ENCODE results near the gene HECA. TPM values are rescaled to one million over a fixed set of nuclear protein-coding genes. Genes with fewer than 3 reads are reported as not detected.
A peak's percentile ranks its signal among the peaks of the same experiment; 100 is the strongest.
"Not testable (repeated sequence)": the region's sequence is repeated elsewhere in the genome, so short reads cannot be mapped to it uniquely, and the experiment has no call there.

The HECA gene
- total and polyA plus RNA-seq, 5 experiments from 2014 or later = 4.6 to 159 (median 8.5) TPM

- Mint-ChIP-seq H3K27me3 (no peaks in the 10 kb centered on the region), H3K4me1 (peaks cover 59 to 90% (median 88%) of the 10 kb centered on the region in 4 donors), H3K36me3 (peaks cover 0 to 19% (median under 1%) of the 10 kb centered on the region in 3 donors), H3K4me3 (peak overlapping the region; percentile 54 to 89 (median 73)), H3K27ac (peak overlapping the region; percentile 66 to 92 (median 80)), H3K9me3 (no peaks in the 10 kb centered on the region)
- POLR2A ChIA-PET = interaction anchor here (0.6 to 1.8 kb wide), 4 partner anchors 10 to 15 kb away, joined by 3 to 8 read pairs (median 6); no protein-coding TSS in a partner anchor
- ATAC-seq = peak in 1 of 2 donors; percentile 2
- DNase-seq = no peak
Measured at GRCh38 chr6:139151425-139152087, 16.7 kb downstream of the HECA start.

- Mint-ChIP-seq H3K27me3 (no peaks in the 10 kb centered on the region), H3K9me3 (no peaks in the 10 kb centered on the region), H3K36me3 (peaks cover 0 to 21% (median 4%) of the 10 kb centered on the region in 3 donors), H3K27ac (peak overlapping the region; percentile 40 to 92 (median 78)), H3K4me3 (peak overlapping the region; percentile 54 to 89 (median 73)), H3K4me1 (peaks cover 59 to 90% (median 88%) of the 10 kb centered on the region in 4 donors)
- ATAC-seq (peak; percentile 20 to 59), DNase-seq (no peak)
- POLR2A ChIA-PET = interaction anchor here (0.5 to 1.8 kb wide), 5 partner anchors 9 to 40 kb away, joined by 3 to 8 read pairs (median 3); no protein-coding TSS in a partner anchor
Measured at GRCh38 chr6:139152088-139152891, 17.4 kb downstream of the HECA start.

GRCh38 chr6:139152892-139153271 is 18.0 kb downstream of the HECA start:
- Mint-ChIP-seq H3K4me3 (peak overlapping the region in 9 of 10 donors; percentile 12 to 89 (median 70)), H3K9me3 (no peaks in the 10 kb centered on the region), H3K27ac (peak overlapping the region in 8 of 10 donors; percentile 13 to 92 (median 74)), H3K27me3 (no peaks in the 10 kb centered on the region), H3K4me1 (peaks cover 61 to 90% (median 88%) of the 10 kb centered on the region in 4 donors), H3K36me3 (peaks cover 0 to 27% (median 9%) of the 10 kb centered on the region in 3 donors)
- ATAC-seq (no peak), DNase-seq (no peak)
- POLR2A ChIA-PET = interaction anchor here (0.8 to 1.8 kb wide), 4 partner anchors 10 to 16 kb away, joined by 3 to 8 read pairs (median 4); no protein-coding TSS in a partner anchor

- DNase-seq = no peak
- ATAC-seq = no peak
- H3K4me3 Mint-ChIP-seq = peak overlapping the region in 8 of 10 donors; percentile 1 to 70 (median 30)
Measured at GRCh38 chr6:139153855-139154254, 19.0 kb downstream of the HECA start.

GRCh38 chr6:139154881-139155547 is 20.1 kb downstream of the HECA start:
- ATAC-seq (peak in 1 of 2 donors; percentile 29), DNase-seq (no peak)
- Mint-ChIP-seq H3K27me3 (no peaks in the 10 kb centered on the region), H3K4me3 (peak overlapping the region in 7 of 10 donors; percentile 20 to 62 (median 34)), H3K9me3 (no peaks in the 10 kb centered on the region), H3K4me1 (peaks cover 50 to 85% (median 83%) of the 10 kb centered on the region in 4 donors), H3K36me3 (peaks cover 0 to 34% (median 15%) of the 10 kb centered on the region in 3 donors), H3K27ac (peak overlapping the region in 8 of 10 donors; percentile 12 to 81 (median 70))
- POLR2A ChIA-PET = interaction anchor here (0.5 to 3.1 kb wide), 6 partner anchors 9 to 219 kb away, joined by 4 to 26 read pairs (median 5); partner anchors contain the start of genes CITED2 and HECA

More at GRCh38 chr6:139153855-139154254, 19.0 kb downstream of the HECA start:
- POLR2A ChIA-PET = interaction anchor here (1.2 to 3.1 kb wide), 4 partner anchors 14 to 221 kb away, joined by 4 to 26 read pairs (median 6); partner anchors contain the start of genes CITED2 and HECA
- peak overlapping the region in 8 of 10 donors; percentile 0 to 86 (median 66) for H3K27ac Mint-ChIP-seq
- H3K9me3 Mint-ChIP-seq = no peaks in the 10 kb centered on the region
- peaks cover 55 to 86% (median 84%) of the 10 kb centered on the region in 4 donors for H3K4me1 Mint-ChIP-seq
- H3K36me3 Mint-ChIP-seq = peaks cover 0 to 31% (median 11%) of the 10 kb centered on the region in 3 donors
- H3K27me3 Mint-ChIP-seq = no peaks in the 10 kb centered on the region

GRCh38 chr6:139156102-139156501 is 21.2 kb downstream of the HECA start:
- Mint-ChIP-seq H3K4me1 (peaks cover 49 to 88% (median 84%) of the 10 kb centered on the region in 4 donors), H3K4me3 (peak overlapping the region in 9 of 10 donors; percentile 22 to 80 (median 61)), H3K9me3 (no peaks in the 10 kb centered on the region), H3K36me3 (peaks cover 0 to 34% (median 15%) of the 10 kb centered on the region in 3 donors), H3K27me3 (no peaks in the 10 kb centered on the region), H3K27ac (peak overlapping the region; percentile 61 to 94 (median 90))
- DNase-seq (no peak), ATAC-seq (no peak)
- POLR2A ChIA-PET = interaction anchor here (0.7 to 3.1 kb wide), 6 partner anchors 8 to 32 kb away, joined by 3 to 26 read pairs (median 4); no protein-coding TSS in a partner anchor

GRCh38 chr6:139156551-139156950 is 21.7 kb downstream of the HECA start:
- H3K4me1 Mint-ChIP-seq = peaks cover 48 to 88% (median 84%) of the 10 kb centered on the region in 4 donors

GRCh38 chr6:139157086-139157485 is 22.2 kb downstream of the HECA start:
- Mint-ChIP-seq H3K4me1 (peaks cover 52 to 88% (median 84%) of the 10 kb centered on the region in 4 donors), H3K27ac (peak overlapping the region; percentile 55 to 94 (median 92)), H3K36me3 (peaks cover 0 to 34% (median 15%) of the 10 kb centered on the region in 3 donors), H3K4me3 (peak overlapping the region in 9 of 10 donors; percentile 29 to 80 (median 64))
- ATAC-seq, H3K27me3 Mint-ChIP-seq, POLR2A ChIA-PET, DNase-seq, H3K9me3 Mint-ChIP-seq: not testable (repeated sequence)

More at GRCh38 chr6:139156551-139156950, 21.7 kb downstream of the HECA start:
- H3K27ac Mint-ChIP-seq = peak overlapping the region; percentile 61 to 94 (median 90)
- H3K27me3 Mint-ChIP-seq = no peaks in the 10 kb centered on the region
- peak overlapping the region in 9 of 10 donors; percentile 22 to 80 (median 61) for H3K4me3 Mint-ChIP-seq
- DNase-seq = no peak
- POLR2A ChIA-PET = interaction anchor here (1.0 to 3.1 kb wide), 2 partner anchors 8 to 17 kb away, joined by 5 to 26 read pairs; no protein-coding TSS in a partner anchor
- peaks cover 0 to 34% (median 15%) of the 10 kb centered on the region in 3 donors for H3K36me3 Mint-ChIP-seq
- ATAC-seq = no peak
- H3K9me3 Mint-ChIP-seq = no peaks in the 10 kb centered on the region

GRCh38 chr6:139159016-139159415 is 24.1 kb downstream of the HECA start:
- H3K27ac Mint-ChIP-seq = peak overlapping the region; percentile 85 to 97 (median 94)
- no peak for ATAC-seq
- peaks cover 0 to 40% (median 15%) of the 10 kb centered on the region in 3 donors for H3K36me3 Mint-ChIP-seq
- POLR2A ChIA-PET = interaction anchor here (1.0 to 6.8 kb wide), 6 partner anchors 14 to 215 kb away, joined by 5 to 105 read pairs (median 29); partner anchors contain the start of gene CITED2
- no peaks in the 10 kb centered on the region for H3K27me3 Mint-ChIP-seq
- DNase-seq = no peak
- no peaks in the 10 kb centered on the region for H3K9me3 Mint-ChIP-seq
- peaks cover 59 to 93% (median 90%) of the 10 kb centered on the region in 4 donors for H3K4me1 Mint-ChIP-seq
- peak overlapping the region in 7 of 10 donors; percentile 11 to 95 (median 33) for H3K4me3 Mint-ChIP-seq

- DNase-seq = peak; percentile 47 to 94 (median 84)
- Mint-ChIP-seq H3K27ac (peak overlapping the region; percentile 85 to 97 (median 94)), H3K36me3 (peaks cover 0 to 38% (median 16%) of the 10 kb centered on the region in 3 donors), H3K27me3 (no peaks in the 10 kb centered on the region), H3K9me3 (no peaks in the 10 kb centered on the region), H3K4me1 (peaks cover 56 to 96% (median 94%) of the 10 kb centered on the region in 4 donors), H3K4me3 (peak overlapping the region; percentile 70 to 95 (median 83))
- peak; percentile 76 to 84 for ATAC-seq
- POLR2A ChIA-PET = interaction anchor here (0.6 to 6.8 kb wide), 10 partner anchors 9 to 213 kb away, joined by 3 to 105 read pairs (median 14); partner anchors contain the start of gene CITED2
Measured at GRCh38 chr6:139161169-139161568, 26.3 kb downstream of the HECA start.

- ATAC-seq (peak; percentile 53 to 65), DNase-seq (peak; percentile 25 to 76 (median 60))
- Mint-ChIP-seq H3K27ac (peak overlapping the region; percentile 85 to 97 (median 94)), H3K27me3 (no peaks in the 10 kb centered on the region), H3K36me3 (peaks cover 0 to 38% (median 18%) of the 10 kb centered on the region in 3 donors), H3K9me3 (no peaks in the 10 kb centered on the region), H3K4me1 (peaks cover 51 to 95% (median 91%) of the 10 kb centered on the region in 4 donors), H3K4me3 (peak overlapping the region; percentile 70 to 95 (median 83))
- POLR2A ChIA-PET = interaction anchor here (0.6 to 6.8 kb wide), 13 partner anchors 9 to 246 kb away, joined by 3 to 105 read pairs (median 6); partner anchors contain the start of genes CITED2 and REPS1
Measured at GRCh38 chr6:139161817-139162284, 27.0 kb downstream of the HECA start.

Data from naive thymus-derived CD8-positive, alpha-beta T cell (primary cell).